Natural killer cell (primary cell): Measurements from ENCODE around the gene FUT6. TPM values are rescaled to one million over a fixed set of nuclear protein-coding genes. Genes with fewer than 3 reads are reported as not detected.

Source experiments
- ATAC-seq, 3 donors: fragments of 150-1000 bp in 2 of 3; fragments of 200-7000 bp in 1 of 3; cut with Tn5 transposase; 1 replicate in 1 of 3; 2 replicates in 2 of 3; pipeline ENCODE4 v1.10.0; 2021; ENCODE audit warnings: mild to moderate bottlenecking in 2 of 3, moderate library complexity in 2 of 3
- DNase-seq, 2 donors: peaks; one replicate each; pipeline versions ENCODE4 v3.0.0 to v3.0.0-alpha.2; 2013 to 2021; ENCODE audit warnings: mixed read lengths in 1 of 2
- H3K27ac ChIP-seq: one replicate; pipeline ENCODE4 v1.5.1; 2013; ENCODE audit warnings: mild to moderate bottlenecking, low read length
- H3K27me3 ChIP-seq: one replicate; pipeline ENCODE4 v1.6.1; 2013; ENCODE audit warnings: low read length; ENCODE audit not compliant: control insufficient read depth, insufficient read depth
- H3K36me3 ChIP-seq: one replicate; pipeline ENCODE4 v1.6.1; 2013; ENCODE audit warnings: low read length; ENCODE audit not compliant: control insufficient read depth, insufficient read depth
- H3K4me1 ChIP-seq: one replicate; pipeline ENCODE4 v1.6.1; 2013; ENCODE audit warnings: low read length; ENCODE audit not compliant: control insufficient read depth, insufficient read depth
- H3K4me3 ChIP-seq: one replicate; pipeline ENCODE4 v1.5.1; 2013; ENCODE audit warnings: low read length
- H3K9me3 ChIP-seq: one replicate; pipeline ENCODE4 v1.6.1; 2013; ENCODE audit warnings: low read length; ENCODE audit not compliant: control insufficient read depth, insufficient read depth
- H3K27ac Mint-ChIP-seq, 2 donors: one replicate each; pipeline ENCODE4 v1.8.0; 2022; ENCODE audit warnings: mild to moderate bottlenecking in 2 of 2, mixed read lengths in 2 of 2, moderate library complexity in 1 of 2
- H3K27me3 Mint-ChIP-seq, 2 donors: one replicate each; pipeline ENCODE4 v1.8.0; 2022; ENCODE audit warnings: low read depth in 2 of 2, mixed read lengths in 2 of 2
- H3K36me3 Mint-ChIP-seq: one replicate; pipeline ENCODE4 v1.8.0; 2022; ENCODE audit warnings: mixed read lengths
- H3K4me1 Mint-ChIP-seq, 2 donors: one replicate each; pipeline ENCODE4 v1.8.0; 2022; ENCODE audit warnings: mixed read lengths in 2 of 2
- H3K4me3 Mint-ChIP-seq: one replicate; pipeline ENCODE4 v1.8.0; 2022; ENCODE audit warnings: mild to moderate bottlenecking, moderate library complexity, mixed read lengths
- H3K9me3 Mint-ChIP-seq, 2 donors: one replicate each; pipeline ENCODE4 v1.8.0; 2022; ENCODE audit warnings: mixed read lengths in 2 of 2
- CTCF ChIP-seq: fragments of 200-600 bp; IDR thresholded peaks from one replicate; pipeline ENCODE4 v1.8.0; 2022; ENCODE audit warnings: antibody characterized with exemption
- WGBS: methylation state at CpG from one replicate; pipeline ENCODE4 v1.1.7; 2013; ENCODE audit warnings: missing lambda C conversion rate; ENCODE audit not compliant: insufficient coverage; 5-methylcytosine and 5-hydroxymethylcytosine counted together
- intact Hi-C: fragments of 100-400 bp; cut with micrococcal nuclease; formaldehyde crosslinking; loops from one replicate; pipeline ENCODE4 v1.14.2; 2022
- total RNA-seq, 4 donors: library from RNA; stranded (reverse); fragments of 120-200 nt in 1 of 4; gene quantifications; one replicate each; pipeline versions ENCODE4 v1.2.3 to v1.2.4, GENCODE V29; 2013 to 2022

FUT6 gene
- total RNA-seq, 3 donors from 2014 or later (not counting 1 experiment from before 2014, with no cell fraction given) = 0.34 TPM; not detected in 2

GRCh38 chr19:5808120-5808816 is 31.2 kb downstream of the FUT6 start:
- intact Hi-C loops = no loop called here
- ATAC-seq (no peak), DNase-seq (no peak)
- Histone ChIP-seq H3K27ac (no peak overlapping the region), H3K36me3 (no peaks in the 10 kb centered on the region), H3K9me3 (no peaks in the 10 kb centered on the region), H3K4me1 (peaks cover 21% of the 10 kb centered on the region), H3K27me3 (peaks cover 14% of the 10 kb centered on the region), H3K4me3 (no peak overlapping the region)
- H3K4me1 Mint-ChIP-seq = peaks cover 11 to 14% of the 10 kb centered on the region in 2 donors
- no peaks in the 10 kb centered on the region for H3K9me3 Mint-ChIP-seq
- no peak overlapping the region for H3K4me3 Mint-ChIP-seq
- no peak overlapping the region for H3K27ac Mint-ChIP-seq
- no peaks in the 10 kb centered on the region for H3K36me3 Mint-ChIP-seq
- TF ChIP-seq CTCF = no peak
- WGBS = 74% methylated on average over 20 of the region's 21 CpGs
- peaks cover 7 to 28% of the 10 kb centered on the region in 2 donors for H3K27me3 Mint-ChIP-seq

GRCh38 chr19:5806905-5807304 is 32.6 kb downstream of the FUT6 start:
- H3K27me3 ChIP-seq = peaks cover 25% of the 10 kb centered on the region
- H3K9me3 Mint-ChIP-seq = no peaks in the 10 kb centered on the region
- H3K27ac ChIP-seq = no peak overlapping the region
- WGBS = 98% methylated on average over 5 of the region's 5 CpGs
- no peak overlapping the region for H3K4me3 ChIP-seq
- DNase-seq (peak in 1 of 2 donors; percentile 19), ATAC-seq (no peak)
- peaks cover 7 to 37% of the 10 kb centered on the region in 2 donors for H3K27me3 Mint-ChIP-seq
- no peaks in the 10 kb centered on the region for H3K9me3 ChIP-seq
- intact Hi-C loops = no loop called here
- TF ChIP-seq CTCF = no peak
- H3K4me1 Mint-ChIP-seq = peaks cover 12 to 16% of the 10 kb centered on the region in 2 donors
- no peak overlapping the region for H3K4me3 Mint-ChIP-seq
- peaks cover 25% of the 10 kb centered on the region for H3K4me1 ChIP-seq
- no peaks in the 10 kb centered on the region for H3K36me3 ChIP-seq
- H3K27ac Mint-ChIP-seq = no peak overlapping the region
- no peaks in the 10 kb centered on the region for H3K36me3 Mint-ChIP-seq

GRCh38 chr19:5806133-5806489 is 33.4 kb downstream of the FUT6 start:
- no peak for ATAC-seq
- peak; percentile 6 for TF ChIP-seq CTCF
- no peak overlapping the region for H3K4me3 Mint-ChIP-seq
- no peaks in the 10 kb centered on the region for H3K36me3 Mint-ChIP-seq
- no peak overlapping the region for H3K27ac Mint-ChIP-seq
- Histone ChIP-seq H3K4me3 (no peak overlapping the region), H3K27me3 (peaks cover 33% of the 10 kb centered on the region), H3K9me3 (no peaks in the 10 kb centered on the region), H3K27ac (no peak overlapping the region), H3K36me3 (no peaks in the 10 kb centered on the region), H3K4me1 (peaks cover 27% of the 10 kb centered on the region)
- 50% methylated on average over 6 of the region's 6 CpGs for WGBS
- intact Hi-C loops = no loop called here
- peaks cover 12 to 19% of the 10 kb centered on the region in 2 donors for H3K4me1 Mint-ChIP-seq
- no peaks in the 10 kb centered on the region for H3K9me3 Mint-ChIP-seq
- DNase-seq = no peak
- peaks cover 7 to 40% of the 10 kb centered on the region in 2 donors for H3K27me3 Mint-ChIP-seq
